Colonic mucosa (tissue), 4 donors: ENCODE data around the gene ERBB4. TPM values are rescaled to one million over a fixed set of nuclear protein-coding genes. Genes with fewer than 3 reads are reported as not detected.
A peak's percentile ranks its signal among the peaks of the same experiment; 100 is the strongest.

Experiments
- DNase-seq: peaks from one replicate; pipeline ENCODE4 v3.0.0-alpha.2; 2020
- H3K27ac ChIP-seq: fragments of 200-600 bp; one replicate; pipeline ENCODE4 v1.8.0; 2021
- H3K27me3 ChIP-seq: fragments of 200-600 bp; one replicate; pipeline ENCODE4 v1.8.0; 2021
- H3K36me3 ChIP-seq: fragments of 200-600 bp; one replicate; pipeline ENCODE4 v1.8.0; 2021
- H3K4me1 ChIP-seq: fragments of 200-600 bp; one replicate; pipeline ENCODE4 v1.8.0; 2021; ENCODE audit warnings: mild to moderate bottlenecking
- H3K4me3 ChIP-seq: fragments of 200-600 bp; one replicate; pipeline ENCODE4 v1.8.0; 2021
- H3K9ac ChIP-seq, 2 donors: one replicate each; pipeline ENCODE4 v1.7.0; 2013; ENCODE audit warnings: control low read depth in 2 of 2, low read depth in 2 of 2, low read length in 2 of 2
- H3K9me3 ChIP-seq: fragments of 200-600 bp; one replicate; pipeline ENCODE4 v1.8.0; 2021
- CTCF ChIP-seq: fragments of 200-600 bp; IDR thresholded peaks from one replicate; pipeline ENCODE4 v1.8.0; 2022; ENCODE audit warnings: antibody characterized with exemption, mild to moderate bottlenecking
- intact Hi-C: fragments of 100-400 bp; cut with DNase I; formaldehyde crosslinking; loops from one replicate; pipeline ENCODE4 v1.14.1; 2022
- total RNA-seq, 2 donors: library from RNA; stranded (reverse); fragmentation: NEBNext Ultra II Directional in 1 of 2; extraction: Animal tissue kit (Norgen Biotek cat#: 25700) in 1 of 2; gene quantifications; one replicate each; pipeline ENCODE4 v1.2.1, GENCODE V29; 2021
- donor health status: healthy.
- donor health status: DM: no; HTN: no; CAD: no.
- donor health status: DM: no; HTN: no; CAD: no.

The ERBB4 gene
- under 1 TPM; 0.05 to 0.07 TPM for total RNA-seq

DNA sequence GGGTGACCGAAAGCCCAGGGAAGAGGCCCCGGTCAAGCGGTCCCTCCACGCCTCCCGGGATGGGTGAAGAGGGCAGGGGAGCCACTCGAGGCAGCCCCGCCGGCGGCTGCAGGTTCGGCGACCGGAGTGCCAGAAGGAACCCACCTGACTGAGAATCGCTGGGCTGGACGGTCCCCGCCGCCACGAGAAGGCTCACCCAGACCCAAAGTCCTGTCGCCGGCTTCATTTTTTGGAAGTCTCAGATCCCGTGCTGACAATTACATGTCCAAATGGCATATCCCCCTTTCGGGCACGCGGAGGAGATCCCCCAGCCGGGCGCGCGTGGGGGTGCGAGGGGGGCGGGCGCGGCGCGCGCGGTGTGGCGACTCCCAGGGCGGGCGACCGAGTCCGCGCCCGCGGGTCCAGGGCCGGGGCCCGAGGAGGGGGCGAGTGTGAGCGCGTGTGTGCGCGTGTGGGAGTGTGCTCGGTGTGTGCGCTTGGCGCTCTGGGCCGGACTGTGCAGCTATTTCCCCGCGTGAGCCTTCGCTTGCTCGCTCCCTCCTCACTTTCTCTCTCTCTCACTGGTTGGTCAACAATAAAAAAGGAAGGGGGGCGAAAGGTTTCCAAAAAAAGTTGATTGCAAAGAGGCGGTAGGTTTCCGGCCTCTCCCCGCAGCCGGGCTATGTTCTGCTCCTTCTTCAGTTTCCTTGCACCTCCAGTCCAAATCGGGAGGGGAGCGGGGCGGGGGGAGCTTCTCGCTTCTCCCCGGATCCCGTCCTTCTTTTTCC is at the start of gene ERBB4:
TSS of gene ERBB4 (minus strand) at position 498 of the 767 bp plus-strand sequence. CDS start at position 226, 272 bp downstream.
- peak within 1 kb of the TSS; percentile 40 for H3K4me3 ChIP-seq
- no peak for TF ChIP-seq CTCF
- no peaks in the 10 kb centered on the region for H3K4me1 ChIP-seq
- H3K9ac ChIP-seq: peak within 1 kb of the TSS in 1 of 2 donors; percentile 12
- no peaks in the 10 kb centered on the region for H3K36me3 ChIP-seq
- H3K27me3 ChIP-seq: peaks cover 42% of the 10 kb centered on the region
- no peaks in the 10 kb centered on the region for H3K9me3 ChIP-seq
- no peak within 1 kb of the TSS for H3K27ac ChIP-seq
- DNase-seq: no peak
- intact Hi-C loops: no loop called here

DNA sequence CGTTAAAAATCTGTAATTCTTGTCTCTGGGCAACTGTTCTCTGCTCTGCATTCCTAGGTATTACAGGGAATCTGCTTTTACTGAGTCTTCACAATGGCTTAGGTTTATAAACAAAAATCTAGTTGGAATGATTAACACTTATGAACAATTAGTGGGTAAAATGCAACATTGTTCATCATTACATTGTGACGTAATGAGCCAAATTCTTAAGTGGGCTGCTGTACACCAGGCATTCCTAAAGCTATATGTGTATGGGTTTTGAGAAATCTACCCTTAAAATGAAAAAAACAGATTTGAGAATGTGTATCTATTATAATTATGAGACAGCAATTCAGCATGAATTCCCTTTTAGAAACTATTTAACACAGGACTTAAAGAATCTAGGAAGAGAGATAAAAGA is 41.5 kb upstream of the ERBB4 start:
- H3K27ac ChIP-seq: no peak overlapping the region
- H3K27me3 ChIP-seq: no peaks in the 10 kb centered on the region
- no peak overlapping the region for H3K4me3 ChIP-seq
- H3K36me3 ChIP-seq: no peaks in the 10 kb centered on the region
- no peaks in the 10 kb centered on the region for H3K4me1 ChIP-seq
- TF ChIP-seq CTCF: no peak
- no peak for DNase-seq
- H3K9me3 ChIP-seq: no peaks in the 10 kb centered on the region
- intact Hi-C loops: no loop called here
- no peak overlapping the region for H3K9ac ChIP-seq

- Histone ChIP-seq H3K9ac (no peak overlapping the region), H3K27ac (no peak overlapping the region), H3K36me3 (no peaks in the 10 kb centered on the region), H3K9me3 (no peaks in the 10 kb centered on the region), H3K4me3 (no peak overlapping the region), H3K27me3 (no peaks in the 10 kb centered on the region), H3K4me1 (no peaks in the 10 kb centered on the region)
- no peak for TF ChIP-seq CTCF
- DNase-seq: no peak
- intact Hi-C loops: no loop called here
Observed at GRCh38 chr2:212556296-212556695, 17.7 kb upstream of the ERBB4 start.

GRCh38 chr2:212554233-212554632 is 15.6 kb upstream of the ERBB4 start:
- Histone ChIP-seq H3K9ac (no peak overlapping the region), H3K9me3 (no peaks in the 10 kb centered on the region), H3K36me3 (no peaks in the 10 kb centered on the region), H3K4me1 (no peaks in the 10 kb centered on the region), H3K27ac (no peak overlapping the region), H3K27me3 (no peaks in the 10 kb centered on the region), H3K4me3 (no peak overlapping the region)
- intact Hi-C loops: no loop called here
- DNase-seq: no peak
- no peak for TF ChIP-seq CTCF

DNA sequence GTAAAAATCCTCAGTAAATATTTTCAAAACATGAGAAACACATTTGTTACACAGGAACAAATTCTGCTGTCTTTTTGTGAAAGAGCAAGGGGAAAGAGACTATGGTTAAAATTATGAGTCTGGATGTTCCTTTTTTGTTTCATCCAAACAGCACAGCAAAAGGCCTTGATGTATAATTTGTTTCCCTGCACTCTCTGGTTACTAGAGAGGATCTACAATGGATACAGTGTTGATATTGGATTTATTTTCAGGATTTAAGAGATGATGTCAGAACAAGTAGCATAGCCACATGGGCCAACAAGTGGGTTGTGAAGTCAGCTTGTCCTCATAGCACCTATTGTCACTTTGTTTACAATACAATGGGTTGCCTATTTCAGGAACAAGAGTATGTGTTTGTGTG is 11.3 kb upstream of the ERBB4 start:
- intact Hi-C loops: no loop called here
- H3K9me3 ChIP-seq: no peaks in the 10 kb centered on the region
- H3K4me1 ChIP-seq: no peaks in the 10 kb centered on the region
- H3K9ac ChIP-seq: no peak overlapping the region
- H3K27me3 ChIP-seq: no peaks in the 10 kb centered on the region
- H3K27ac ChIP-seq: no peak overlapping the region
- no peaks in the 10 kb centered on the region for H3K36me3 ChIP-seq
- H3K4me3 ChIP-seq: no peak overlapping the region
- TF ChIP-seq CTCF: no peak
- DNase-seq: no peak
